Measurements from ENCODE around the gene CFI.

Gene CFI

GRCh38 chr4:109755656-109756055, 46.1 kb downstream of the CFI start:
- no peak overlapping the region for H3K4me3 ChIP-seq (ENCODE audit: low read length, poor library complexity, severe bottlenecking)
- H2AFZ ChIP-seq (ENCODE audit: low read length): no peak overlapping the region
- no peaks in the 10 kb centered on the region for H3F3A ChIP-seq (ENCODE audit: low read depth)
- no peak overlapping the region for H3K4me2 ChIP-seq (ENCODE audit: low read depth, low read length, poor library complexity, severe bottlenecking)
- no peaks in the 10 kb centered on the region for H3K36me3 ChIP-seq (ENCODE audit: insufficient read depth, low read length)
- no peaks in the 10 kb centered on the region for H4K20me1 ChIP-seq (ENCODE audit: insufficient read depth, low read length, poor library complexity, severe bottlenecking)
- H3K4me1 ChIP-seq (ENCODE audit: insufficient read depth, low read length, poor library complexity, severe bottlenecking): no peaks in the 10 kb centered on the region
- no peaks in the 10 kb centered on the region for H3K9me2 ChIP-seq (replicated peaks; ENCODE audit: low read depth, low read length)
- H3K79me2 ChIP-seq (ENCODE audit: insufficient read depth, low read length): no peaks in the 10 kb centered on the region
- no peak for TF ChIP-seq EZH2phosphoT487 (IDR thresholded peaks at IDR 0.05; ENCODE audit: borderline replicate concordance)
- no peak for TF ChIP-seq CTCF (conservative IDR thresholded peaks at IDR 0.05; ENCODE audit: low read length)
- no peak overlapping the region for H3K9ac ChIP-seq (ENCODE audit: low read depth, low read length, poor library complexity, severe bottlenecking)
- H3K27me3 ChIP-seq (ENCODE audit: insufficient read depth, low read length, poor library complexity, severe bottlenecking): no peaks in the 10 kb centered on the region
- no peaks in the 10 kb centered on the region for H3K9me3 ChIP-seq (ENCODE audit: insufficient read depth, low read depth, low read length)

GRCh38 chr4:109754093-109754857, 47.5 kb downstream of the CFI start:
- no peak overlapping the region for H3K4me3 ChIP-seq (ENCODE audit: low read length, poor library complexity, severe bottlenecking)
- H3K79me2 ChIP-seq (ENCODE audit: insufficient read depth, low read length): no peaks in the 10 kb centered on the region
- H3K4me2 ChIP-seq (ENCODE audit: low read depth, low read length, poor library complexity, severe bottlenecking): no peak overlapping the region
- no peaks in the 10 kb centered on the region for H4K20me1 ChIP-seq (ENCODE audit: insufficient read depth, low read length, poor library complexity, severe bottlenecking)
- H3K9me2 ChIP-seq (replicated peaks; ENCODE audit: low read depth, low read length): no peaks in the 10 kb centered on the region
- H3K9ac ChIP-seq (ENCODE audit: low read depth, low read length, poor library complexity, severe bottlenecking): no peak overlapping the region
- no peaks in the 10 kb centered on the region for H3K36me3 ChIP-seq (ENCODE audit: insufficient read depth, low read length)
- H3K9me3 ChIP-seq (ENCODE audit: insufficient read depth, low read depth, low read length): no peaks in the 10 kb centered on the region
- no peaks in the 10 kb centered on the region for H3K27me3 ChIP-seq (ENCODE audit: insufficient read depth, low read length, poor library complexity, severe bottlenecking)
- no peaks in the 10 kb centered on the region for H3F3A ChIP-seq (ENCODE audit: low read depth)
- TF ChIP-seq EZH2phosphoT487 (IDR thresholded peaks at IDR 0.05; ENCODE audit: borderline replicate concordance) (no peak), CTCF (conservative IDR thresholded peaks at IDR 0.05; ENCODE audit: low read length) (no peak)
- no peak overlapping the region for H2AFZ ChIP-seq (ENCODE audit: low read length)
- H3K4me1 ChIP-seq (ENCODE audit: insufficient read depth, low read length, poor library complexity, severe bottlenecking): no peaks in the 10 kb centered on the region

GRCh38 chr4:109752525-109752924, 49.3 kb downstream of the CFI start:
- Histone ChIP-seq H3K79me2 (ENCODE audit: insufficient read depth, low read length) (no peaks in the 10 kb centered on the region), H3K9me2 (replicated peaks; ENCODE audit: low read depth, low read length) (no peaks in the 10 kb centered on the region), H3F3A (ENCODE audit: low read depth) (no peaks in the 10 kb centered on the region), H3K36me3 (ENCODE audit: insufficient read depth, low read length) (no peaks in the 10 kb centered on the region), H3K4me2 (ENCODE audit: low read depth, low read length, poor library complexity, severe bottlenecking) (no peak overlapping the region), H3K4me1 (ENCODE audit: insufficient read depth, low read length, poor library complexity, severe bottlenecking) (no peaks in the 10 kb centered on the region), H2AFZ (ENCODE audit: low read length) (no peak overlapping the region; the same call in 1 of the 2 replicates), H3K9ac (ENCODE audit: low read depth, low read length, poor library complexity, severe bottlenecking) (no peak overlapping the region), H3K27me3 (ENCODE audit: insufficient read depth, low read length, poor library complexity, severe bottlenecking) (no peaks in the 10 kb centered on the region), H4K20me1 (ENCODE audit: insufficient read depth, low read length, poor library complexity, severe bottlenecking) (no peaks in the 10 kb centered on the region), H3K9me3 (ENCODE audit: insufficient read depth, low read depth, low read length) (no peaks in the 10 kb centered on the region), H3K4me3 (ENCODE audit: low read length, poor library complexity, severe bottlenecking) (no peak overlapping the region)
- TF ChIP-seq EZH2phosphoT487 (IDR thresholded peaks at IDR 0.05; ENCODE audit: borderline replicate concordance): no peak
- TF ChIP-seq CTCF (conservative IDR thresholded peaks at IDR 0.05; ENCODE audit: low read length): no peak

Measured in Loucy (cell line).